DMS114 treated with DMSO at 0.1 percent for 48 hours (cell line): Measurements from ENCODE around the gene TCL1B.
"Not testable (repeated sequence)": the region's sequence is repeated elsewhere in the genome, so short reads cannot be mapped to it uniquely, and the experiment has no call there.

Experiments used
- DNase-seq: peaks from one replicate; lab custom pipeline; 2025; ENCODE audit not compliant: unreplicated experiment; lab: John Stamatoyannopoulos, UW

The TCL1B gene, protein sequence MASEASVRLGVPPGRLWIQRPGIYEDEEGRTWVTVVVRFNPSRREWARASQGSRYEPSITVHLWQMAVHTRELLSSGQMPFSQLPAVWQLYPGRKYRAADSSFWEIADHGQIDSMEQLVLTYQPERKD

DNA sequence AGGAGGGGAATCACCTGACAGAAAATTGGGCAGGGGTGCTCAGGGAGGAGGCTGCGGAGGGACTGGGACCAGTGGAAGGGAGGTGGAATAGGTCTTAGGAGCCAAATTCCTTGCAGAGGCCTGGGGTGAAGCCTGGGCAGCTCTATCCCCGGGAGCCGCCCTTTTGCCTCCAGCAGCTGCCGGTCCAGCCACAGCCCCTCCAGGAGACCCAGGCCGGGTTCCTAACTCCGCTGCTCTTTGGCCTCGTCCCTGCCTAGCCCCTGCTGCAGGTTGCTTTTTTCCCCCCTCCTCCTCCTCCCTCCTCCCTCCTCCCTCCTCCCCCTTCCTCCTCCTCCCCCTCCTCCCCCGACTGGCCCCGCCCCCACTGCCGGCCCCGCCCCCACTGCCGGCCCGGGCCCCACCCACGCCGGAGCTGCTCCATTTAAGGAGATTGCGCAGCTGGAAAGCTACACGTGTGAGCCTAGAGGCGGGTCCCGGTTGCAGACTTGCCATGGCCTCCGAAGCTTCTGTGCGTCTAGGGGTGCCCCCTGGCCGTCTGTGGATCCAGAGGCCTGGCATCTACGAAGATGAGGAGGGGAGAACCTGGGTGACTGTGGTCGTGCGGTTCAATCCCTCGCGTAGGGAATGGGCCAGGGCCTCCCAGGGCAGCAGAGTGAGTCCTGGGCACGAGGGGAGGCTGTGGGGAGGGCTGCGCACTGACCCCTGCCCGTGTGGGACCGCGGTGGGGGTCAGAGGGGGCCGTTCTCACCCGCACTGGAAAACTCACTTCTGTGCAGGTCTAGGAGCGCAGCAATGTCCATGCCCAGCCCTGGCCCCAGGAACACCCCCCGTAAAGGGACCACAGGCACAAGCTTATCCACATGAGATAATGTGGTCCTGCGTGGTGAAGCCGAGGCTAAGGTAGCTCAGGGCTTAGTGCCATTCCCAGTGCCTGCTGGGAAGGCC lies at the start of gene TCL1B:
TSS of gene TCL1B (plus strand) at position 449 of the 945 bp plus-strand sequence. CDS start at position 491, 42 bp downstream.
- DNase-seq, result no peak

DNA sequence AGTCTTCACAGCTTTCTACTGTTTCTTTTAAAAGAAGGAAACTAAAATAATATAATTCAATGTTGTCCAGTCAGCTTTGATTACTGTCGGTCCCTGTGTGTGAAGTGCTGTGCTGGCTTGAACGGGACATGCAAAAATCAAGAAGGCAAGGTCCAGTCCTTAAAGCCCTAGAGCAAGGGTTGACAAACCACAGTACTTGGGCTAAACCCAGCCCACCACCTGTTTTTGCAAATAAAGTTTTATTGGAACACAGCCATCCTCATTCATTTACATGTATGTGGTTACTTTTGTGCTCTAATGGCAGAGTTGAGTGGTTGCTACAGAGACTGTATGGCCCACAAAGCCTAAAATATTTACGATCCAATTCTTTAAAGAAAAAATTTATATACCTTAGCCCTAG lies 41.2 kb upstream of the TCL1B start:
- DNase-seq, result no peak

DNA sequence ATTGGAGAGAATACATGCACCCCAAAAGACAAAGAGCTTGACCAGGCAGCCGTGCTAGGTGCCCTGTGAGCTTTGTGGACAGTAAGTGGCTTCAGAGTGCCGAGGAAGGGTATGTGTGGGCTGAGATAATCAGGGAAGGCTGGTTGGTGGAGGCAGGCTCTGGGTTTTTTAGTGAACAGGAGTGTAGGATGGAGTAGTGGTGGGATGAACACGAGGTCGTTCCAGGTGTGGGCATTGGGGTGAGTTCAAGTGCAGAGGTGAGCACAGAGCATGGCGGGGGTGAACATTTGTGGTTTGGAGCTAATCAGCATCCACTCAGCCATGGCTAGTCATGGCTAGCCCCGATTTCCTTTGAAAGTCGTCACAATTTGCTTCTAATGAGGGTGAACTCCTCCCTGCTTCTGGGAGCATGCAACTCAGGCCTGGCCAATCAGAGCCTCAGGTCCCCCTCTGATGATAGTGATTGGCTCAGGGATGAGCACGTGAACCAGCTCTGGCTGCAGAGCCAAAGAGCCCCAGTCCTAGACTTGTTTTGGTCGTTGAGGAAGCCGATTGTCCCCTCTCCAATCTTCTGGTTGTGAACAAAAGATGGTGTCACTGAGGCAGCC lies 40.7 kb upstream of the TCL1B start:
- no peak for DNase-seq

DNA sequence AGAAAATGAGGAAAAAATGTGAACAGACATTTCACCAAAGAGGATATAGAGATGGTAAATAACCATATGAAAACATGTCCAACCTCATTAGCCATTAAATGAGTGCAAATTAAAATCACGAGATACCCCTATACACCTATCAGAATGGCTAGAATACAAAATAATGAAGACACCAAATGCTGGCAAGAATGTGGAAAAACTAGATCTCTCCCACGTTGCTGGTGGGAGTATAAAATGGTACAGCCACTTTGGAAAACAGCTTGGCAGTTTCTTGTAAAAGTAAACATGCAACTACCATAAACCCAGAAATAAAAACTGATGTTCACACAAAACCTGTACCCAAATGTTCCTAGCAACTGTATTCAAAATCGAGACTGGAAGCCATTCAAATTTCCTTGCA lies 38.3 kb upstream of the TCL1B start:
- DNase-seq, result no peak

DNA sequence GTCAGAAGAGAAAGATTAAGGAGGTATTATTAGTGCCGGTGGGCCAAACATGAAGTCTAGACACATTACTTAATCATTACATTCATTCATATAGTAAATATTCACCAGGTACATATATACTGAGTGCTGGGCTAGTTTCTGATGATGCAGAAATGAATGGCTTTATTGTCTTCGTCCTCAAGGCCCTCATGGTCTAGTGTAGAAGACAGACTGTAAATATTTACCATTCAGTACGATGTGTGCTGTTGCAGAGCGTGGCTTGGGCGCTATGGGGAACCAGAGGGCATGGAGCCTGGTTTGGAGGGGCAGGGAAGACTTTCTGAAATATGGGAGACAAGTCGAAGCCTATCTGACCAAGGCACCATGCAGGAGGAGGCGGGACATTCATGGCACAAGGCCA lies 37.0 kb upstream of the TCL1B start:
- DNase-seq, result no peak

DNA sequence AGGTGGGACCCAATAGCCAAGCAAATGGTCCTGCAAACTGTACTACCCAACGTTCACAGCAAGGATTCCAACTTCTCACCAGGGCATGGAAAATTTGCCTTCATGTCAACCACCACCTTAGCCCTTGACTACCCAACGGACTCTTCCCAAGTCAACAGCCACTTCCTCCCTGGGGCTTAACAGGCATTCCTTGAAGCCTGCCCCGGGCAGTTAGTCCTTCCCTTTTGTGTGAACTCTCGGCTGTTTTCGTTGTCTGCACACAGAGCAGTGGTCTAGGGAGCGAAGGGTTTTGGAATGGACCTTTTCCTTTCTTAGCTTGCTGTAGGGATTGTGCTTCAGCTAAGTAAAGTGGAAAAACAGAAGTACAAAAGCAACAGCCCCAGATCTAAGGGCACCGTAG lies 35.2 kb upstream of the TCL1B start:
- DNase-seq, result no peak

DNA sequence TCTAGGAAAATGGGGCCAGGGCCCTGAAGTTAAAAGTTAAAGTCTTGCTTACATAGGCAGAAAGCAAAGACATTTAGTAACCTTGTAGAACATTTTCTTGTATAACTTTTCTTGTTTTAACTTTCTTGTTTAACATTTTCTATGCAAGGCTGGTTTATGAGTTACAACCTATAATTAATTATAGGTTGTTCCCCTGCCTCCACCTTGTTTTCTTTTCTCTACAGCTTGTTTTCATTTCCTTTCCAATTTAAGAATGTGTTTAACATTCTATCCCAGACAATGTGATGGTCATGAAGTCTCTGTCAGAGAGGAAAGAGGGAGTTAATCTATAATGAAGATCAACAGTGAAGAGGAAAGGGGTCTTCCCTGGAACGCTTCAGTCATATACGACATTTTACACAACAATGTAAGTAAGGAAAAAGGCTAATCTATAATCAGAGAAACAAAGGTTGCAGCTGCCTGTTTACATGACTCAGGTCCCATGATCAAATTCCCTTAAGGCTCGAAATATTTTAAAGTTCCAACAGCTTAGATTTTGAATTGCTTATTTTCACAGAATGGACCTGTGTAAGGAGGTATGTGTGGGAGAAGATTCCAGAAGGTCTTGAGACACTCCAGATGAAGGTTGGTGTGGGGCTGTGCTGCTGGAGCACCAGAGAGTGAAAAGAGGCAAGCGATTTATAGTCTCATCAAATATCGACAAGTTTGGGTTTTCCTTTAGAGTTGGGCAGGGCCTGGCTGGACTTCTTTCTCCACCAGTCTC lies 34.2 kb upstream of the TCL1B start:
- no peak for DNase-seq

DNA sequence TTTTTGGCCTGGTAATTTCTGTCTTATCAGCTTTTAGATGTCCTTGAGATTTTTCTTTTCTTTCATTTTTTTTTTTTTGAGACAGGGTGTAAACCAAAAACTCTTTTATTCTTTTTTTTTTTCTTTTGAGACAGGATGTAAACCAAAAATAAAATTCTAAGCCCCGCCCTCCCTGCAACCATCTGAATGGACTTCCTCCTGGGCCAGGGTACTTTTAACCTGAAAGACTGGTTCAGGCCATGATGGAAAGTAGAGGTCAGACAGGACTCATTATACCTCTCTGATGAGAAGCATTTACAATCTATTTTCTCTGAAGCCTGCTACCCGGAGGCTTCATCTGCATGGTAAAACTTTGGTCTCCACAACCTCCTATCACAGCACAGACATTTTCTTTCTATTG lies 33.5 kb upstream of the TCL1B start:
- no peak for DNase-seq

DNA sequence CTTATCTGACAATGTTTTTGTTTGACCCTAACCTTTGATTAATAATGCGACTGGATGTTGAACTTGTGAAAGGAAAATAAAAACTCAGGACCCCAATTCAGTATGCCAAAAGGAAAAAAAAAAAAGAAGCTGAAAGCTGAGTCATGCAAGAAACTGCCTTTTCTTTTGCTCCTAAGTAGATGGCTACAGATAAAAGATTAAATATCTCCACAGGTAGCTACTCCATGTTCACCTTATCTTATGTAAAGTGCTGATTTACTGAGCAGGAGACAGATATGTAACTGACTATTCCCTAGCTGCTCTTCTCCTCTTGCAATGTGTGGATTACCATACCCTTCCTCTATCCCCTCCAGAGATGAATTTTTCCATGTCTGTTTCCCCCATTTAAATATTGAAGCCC lies 30.8 kb upstream of the TCL1B start:
- DNase-seq, result no peak

DNA sequence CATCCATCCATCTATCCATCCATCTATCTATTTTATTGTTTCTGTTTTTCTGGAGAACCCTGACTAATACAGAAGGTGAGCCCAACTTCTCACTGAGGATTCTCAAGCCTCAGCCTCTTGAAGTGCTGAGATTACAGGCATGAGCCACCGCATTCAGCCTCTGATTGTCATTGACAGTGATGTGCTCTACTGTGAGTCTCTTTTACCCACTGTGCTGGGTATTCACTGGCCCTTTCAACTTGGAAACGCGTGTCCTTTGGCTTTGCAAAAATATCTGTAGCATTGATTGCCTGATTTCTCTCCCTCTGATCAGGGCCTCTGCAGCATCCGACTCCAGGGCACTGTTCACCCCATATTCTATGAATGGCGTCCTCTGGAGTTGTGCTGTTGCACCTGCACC lies 29.6 kb upstream of the TCL1B start:
- DNase-seq, result no peak

DNA sequence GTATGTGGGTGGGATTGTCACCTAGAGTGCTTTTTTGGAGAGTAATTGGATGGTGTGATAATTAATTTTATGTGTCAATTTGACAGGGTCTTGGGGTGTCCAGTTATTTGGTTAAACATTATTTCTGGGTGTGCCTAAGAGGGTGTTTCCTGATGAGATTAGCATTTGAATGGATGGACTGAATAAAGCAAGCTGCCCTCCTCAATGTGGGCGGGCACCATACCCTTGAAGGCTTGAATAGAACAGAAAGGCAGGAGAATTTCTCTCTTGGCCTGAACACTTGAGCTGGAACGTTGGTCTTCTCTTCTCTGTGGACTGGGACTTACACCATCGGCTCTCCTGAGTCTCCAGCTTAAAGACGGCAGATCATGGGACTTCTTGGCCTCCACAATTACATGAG lies 28.8 kb upstream of the TCL1B start:
- no peak for DNase-seq

DNA sequence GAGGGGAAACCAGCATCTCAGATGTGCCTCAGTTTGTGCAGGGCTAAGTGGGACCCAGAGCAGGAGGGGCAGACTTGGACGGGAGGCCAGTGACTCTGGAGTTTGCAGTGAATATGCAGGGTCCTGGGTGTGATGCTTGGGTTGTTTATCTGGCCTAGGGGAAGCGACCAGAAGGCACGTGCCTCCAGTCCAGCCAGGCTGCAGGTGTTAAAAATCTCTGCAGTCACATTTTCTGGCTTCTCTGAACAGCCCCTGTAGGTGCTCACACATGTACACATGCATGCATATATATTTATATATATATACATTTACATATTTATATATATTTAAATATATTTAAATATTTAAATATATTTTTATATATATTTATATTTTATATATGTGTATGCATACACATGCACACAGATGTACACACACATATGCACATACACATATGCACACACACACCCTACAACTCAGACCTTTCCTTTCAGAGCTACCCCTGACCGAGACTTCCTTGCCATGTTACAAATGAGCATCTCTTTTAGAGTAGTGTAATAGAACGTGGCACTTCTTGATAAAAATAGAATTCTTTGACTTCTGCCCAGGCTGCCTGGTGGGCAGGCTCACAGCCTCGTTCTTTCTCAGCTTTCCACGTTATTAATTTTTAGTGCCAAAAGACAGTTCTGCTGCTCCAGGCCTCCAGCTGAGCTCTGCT lies 26.8 kb upstream of the TCL1B start:
- no peak for DNase-seq

DNA sequence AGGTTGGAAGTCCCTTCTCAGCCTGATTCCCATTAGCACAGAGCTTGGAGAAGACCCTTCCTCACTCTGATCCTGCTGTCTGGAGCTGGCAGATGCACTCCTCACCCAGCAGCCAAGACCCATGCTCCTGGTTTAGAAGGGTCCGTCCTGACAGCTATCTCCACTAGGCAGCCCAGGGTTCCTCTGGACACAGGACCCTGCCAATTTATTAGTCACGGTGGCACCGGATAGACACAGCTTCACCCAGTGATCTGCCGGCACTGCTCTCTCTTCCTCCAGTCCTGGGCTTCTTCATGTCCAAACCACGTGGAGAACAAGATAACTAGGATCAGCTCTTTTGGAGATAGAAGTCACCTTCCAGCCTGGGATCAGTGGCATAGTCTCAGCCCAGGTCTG lies 26.2 kb upstream of the TCL1B start:
- DNase-seq, result no peak

DNA sequence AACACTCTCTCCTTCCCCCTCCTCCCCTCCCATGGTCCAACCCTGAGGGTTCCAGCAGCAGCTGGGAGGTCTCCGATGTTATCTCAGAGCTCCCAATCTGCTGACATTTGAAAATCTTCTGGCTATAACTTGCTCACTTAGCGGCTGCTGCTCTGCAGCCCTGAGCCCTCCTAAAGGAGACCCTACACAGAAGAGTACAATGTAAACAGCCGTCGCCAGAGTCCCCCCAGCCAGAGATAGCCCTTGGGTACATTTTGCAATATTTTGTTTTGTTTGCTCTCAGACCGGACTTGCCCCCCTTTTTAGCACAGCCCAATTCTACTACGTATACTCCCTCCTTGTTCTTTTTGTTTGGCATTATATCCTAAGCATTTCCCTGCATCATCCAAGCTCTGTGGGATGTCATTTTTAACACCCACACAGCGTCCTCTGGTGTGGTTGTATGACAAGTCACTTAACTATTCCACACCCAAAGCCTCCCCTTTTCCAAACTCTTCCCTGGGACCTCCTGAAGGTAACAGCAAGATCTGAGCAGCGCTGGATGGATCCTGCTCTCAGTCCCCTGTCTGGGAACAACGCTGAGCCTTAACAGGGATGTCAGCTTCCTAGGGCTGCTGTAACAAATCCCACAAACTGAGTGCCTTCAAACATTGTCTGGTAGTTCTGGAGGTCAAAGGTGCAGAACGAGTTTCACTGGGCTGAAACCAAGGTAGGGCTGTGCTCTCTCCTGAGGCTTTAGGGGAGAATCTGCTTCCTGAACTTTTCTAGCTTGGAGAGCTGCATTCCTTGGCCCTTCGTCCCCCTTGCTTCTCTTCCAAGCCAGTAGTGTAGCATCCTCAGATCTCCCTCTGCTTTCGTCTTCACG lies 25.3 kb upstream of the TCL1B start:
- no peak for DNase-seq

DNA sequence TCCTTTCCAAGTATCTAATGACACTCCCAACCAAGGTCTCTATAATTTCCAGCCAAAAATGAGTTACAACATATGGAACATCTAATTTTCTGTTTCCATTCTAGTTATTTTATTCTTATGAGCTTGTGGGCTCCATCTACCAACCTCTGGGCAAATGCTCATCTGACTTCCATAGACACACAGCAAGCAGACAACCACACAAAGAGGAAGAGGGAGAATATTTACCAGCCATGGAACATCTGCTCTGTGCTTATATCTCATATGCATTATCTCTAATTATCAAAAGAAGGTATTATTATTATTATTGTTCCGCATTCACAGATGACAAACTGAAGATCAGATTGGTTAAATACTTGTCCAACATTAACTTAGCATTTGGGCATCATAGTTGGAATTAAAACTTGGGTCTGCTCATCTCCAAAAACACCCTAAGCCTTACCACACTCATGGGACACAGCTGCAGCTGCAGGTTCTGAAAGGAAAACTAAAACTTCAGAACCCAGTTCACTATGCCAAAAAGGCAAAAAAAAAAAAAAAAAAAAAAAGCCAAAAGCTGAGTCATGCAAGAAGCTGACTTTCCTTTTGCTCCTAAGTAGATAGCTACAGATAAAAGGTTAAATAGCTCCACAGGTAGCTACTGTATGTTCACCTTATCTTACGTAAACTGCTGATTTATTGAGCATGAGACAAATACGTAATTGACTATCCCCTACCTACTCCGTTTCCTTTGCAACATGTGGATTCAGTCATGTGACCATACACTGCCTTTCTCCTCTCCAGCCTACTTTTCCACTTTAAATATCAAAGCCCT lies 23.6 kb upstream of the TCL1B start:
- no peak for DNase-seq

DNA sequence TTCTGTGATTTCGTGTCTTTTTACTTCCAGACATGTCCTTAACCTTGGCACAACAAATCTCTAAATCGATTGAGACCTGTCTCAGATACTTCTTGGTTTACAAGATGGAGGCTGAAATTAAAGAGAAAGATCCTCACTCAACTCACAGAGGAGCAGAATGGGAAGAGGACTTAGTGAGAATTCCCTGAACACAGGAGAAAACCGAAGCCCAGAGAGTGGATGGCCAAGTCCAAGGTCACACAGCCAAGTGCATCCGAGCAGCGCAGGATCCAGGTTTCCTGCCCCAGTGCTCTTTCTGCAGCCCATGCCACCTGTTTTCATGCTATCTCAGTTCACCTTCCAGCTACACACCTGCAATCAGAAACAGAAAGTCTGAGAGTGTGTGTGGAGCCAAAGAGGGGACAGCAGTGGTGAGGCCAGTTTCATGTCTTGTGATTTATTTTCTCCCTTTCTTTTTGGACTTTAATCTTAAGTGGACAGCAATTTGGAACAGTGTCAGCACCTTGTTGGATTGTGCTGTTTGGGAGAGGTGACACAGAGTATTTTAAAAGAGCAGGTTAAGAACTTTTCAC lies 22.9 kb upstream of the TCL1B start:
- no peak for DNase-seq

DNA sequence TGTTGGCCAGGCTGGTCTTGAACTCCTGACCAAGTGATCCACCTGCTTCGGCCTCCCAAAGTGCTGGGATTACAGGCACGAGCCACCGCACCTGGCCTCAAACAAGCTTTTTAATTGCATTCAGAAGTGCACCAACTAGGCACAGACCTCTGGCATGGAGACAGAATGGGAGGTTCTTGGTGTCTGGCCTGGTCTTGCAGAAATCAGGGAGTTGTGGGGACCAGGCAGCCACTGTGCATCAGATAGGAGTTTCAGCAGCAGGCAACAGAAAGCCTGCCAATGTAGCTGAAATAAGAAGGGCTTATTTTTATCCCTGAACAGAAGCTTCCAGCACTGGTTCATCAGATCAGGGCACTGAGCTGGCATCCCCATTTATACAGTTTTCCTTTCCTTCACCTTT lies 22.2 kb upstream of the TCL1B start:
- no peak for DNase-seq

DNA sequence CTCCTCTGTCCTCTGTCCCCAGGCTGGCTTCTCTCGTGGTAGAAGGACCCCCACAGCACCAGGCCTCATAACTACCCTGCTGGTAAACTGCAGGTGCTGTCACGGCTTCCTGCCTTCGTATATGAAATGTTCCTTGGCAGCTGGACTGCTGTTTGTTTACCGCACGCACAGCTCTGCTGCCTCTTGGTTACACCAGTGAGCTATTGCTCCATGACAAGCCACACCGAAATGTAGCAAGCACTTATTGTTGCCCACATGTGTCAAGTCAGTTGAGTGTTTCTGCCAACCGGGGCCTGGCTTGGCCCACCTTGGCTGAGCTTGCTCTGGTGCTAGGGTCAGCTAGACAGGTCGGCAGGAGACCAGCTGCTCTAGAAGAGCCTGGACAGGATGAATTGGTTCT lies 21.7 kb upstream of the TCL1B start:
- DNase-seq, result no peak

DNA sequence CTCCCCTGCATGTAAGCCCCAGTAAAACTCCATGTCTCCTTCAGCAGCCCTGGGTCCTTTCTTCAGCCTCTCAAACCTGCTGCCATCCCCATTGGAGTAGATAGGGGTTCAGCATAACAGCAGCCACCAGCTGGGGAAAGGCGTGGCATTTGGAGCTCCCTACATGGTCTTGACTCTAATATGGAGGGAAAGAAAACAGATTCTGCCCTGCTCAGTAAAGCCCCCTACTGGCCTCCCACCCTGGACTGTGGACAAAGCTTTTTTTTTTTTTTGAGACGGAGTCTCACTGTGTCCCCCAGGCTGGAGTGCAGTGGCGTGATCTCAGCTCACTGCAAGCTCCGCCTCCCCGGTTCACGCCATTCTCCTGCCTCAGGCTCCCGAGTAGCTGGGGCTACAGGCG lies 20.7 kb upstream of the TCL1B start:
- not testable (repeated sequence) for DNase-seq
